K562 (cell line): Measurements from ENCODE around the gene TXNDC15. TPM values are rescaled to one million over a fixed set of nuclear protein-coding genes. Genes with fewer than 3 reads are reported as not detected.
A peak's percentile ranks its signal among the peaks of the same experiment; 100 is the strongest.

Experiments used
- ATF2 ChIP-seq: sonication (generic); formaldehyde crosslinking; IDR thresholded peaks from 2 replicates; pipeline ENCODE4 v1.8.1; 2022; ENCODE audit warnings: missing genetic modification reagents
- CBFA2T2 ChIP-seq: fragments of 450-650 bp; conservative IDR thresholded peaks from 2 replicates; pipeline ENCODE4 v1.6.1; 2017; ENCODE audit warnings: mild to moderate bottlenecking
- CREB3 ChIP-seq: fragments of 450-650 bp; conservative IDR thresholded peaks from 2 replicates; pipeline ENCODE4 v1.6.1; 2016; ENCODE audit warnings: missing genetic modification characterization, low read depth, mild to moderate bottlenecking, missing compliant biosample characterization, moderate library complexity
- DDX20 ChIP-seq: fragments of 450-650 bp; IDR thresholded peaks from 2 replicates; pipeline ENCODE4 v1.6.1; 2016; ENCODE audit warnings: missing genetic modification characterization, low read depth, mild to moderate bottlenecking, missing compliant biosample characterization, moderate library complexity
- HBP1 ChIP-seq: fragments of 450-650 bp; formaldehyde crosslinking; IDR thresholded peaks from 2 replicates; pipeline ENCODE4 v1.4.0; 2022; ENCODE audit warnings: missing genetic modification characterization
- LARP7 ChIP-seq: fragments of 450-650 bp; IDR thresholded peaks from 2 replicates; pipeline ENCODE4 v1.6.1; 2016
- NBN ChIP-seq: fragments of 450-650 bp; IDR thresholded peaks from 2 replicates; pipeline ENCODE4 v1.6.1; 2016; ENCODE audit warnings: low read depth, mild to moderate bottlenecking
- NFIX ChIP-seq: fragments of 250-450 bp; sonication (Bioruptor Pico); IDR thresholded peaks from 2 replicates; pipeline ENCODE4 v1.4.0; 2020; ENCODE audit warnings: low read depth, mild to moderate bottlenecking, moderate library complexity
- RBM22 ChIP-seq: fragments of 200-400 bp; formaldehyde crosslinking; IDR thresholded peaks from 2 replicates; pipeline ENCODE4 v1.6.1; 2018; ENCODE audit warnings: low read length, low read depth; ENCODE audit not compliant: poor library complexity, severe bottlenecking
- SAP30 ChIP-seq: fragments of 200-600 bp; sonication (generic); IDR thresholded peaks from 2 replicates; pipeline ENCODE4 v1.6.1; 2012; ENCODE audit warnings: borderline replicate concordance, low read depth, mild to moderate bottlenecking, moderate library complexity, low read length, control low read depth, inconsistent platforms; ENCODE audit not compliant: insufficient read depth, poor library complexity, severe bottlenecking
- SP2 ChIP-seq: IDR thresholded peaks from 2 replicates; pipeline ENCODE4 v1.6.1; 2011; ENCODE audit warnings: mild to moderate bottlenecking, low read depth, low read length, moderate library complexity; ENCODE audit not compliant: poor library complexity, severe bottlenecking; ENCODE audit errors: extremely low read depth
- TARDBP ChIP-seq: fragments of 450-650 bp; IDR thresholded peaks from 2 replicates; pipeline ENCODE4 v1.6.1; 2016
- THAP7 ChIP-seq: fragments of 250-450 bp; sonication (Bioruptor Pico); IDR thresholded peaks from 2 replicates; pipeline ENCODE4 v1.5.0; 2021
- THRB ChIP-seq: fragments of 450-650 bp; formaldehyde crosslinking; conservative IDR thresholded peaks from 2 replicates; pipeline ENCODE4 v1.4.0; 2022; ENCODE audit warnings: mild to moderate bottlenecking, missing genetic modification characterization
- ZNF12 ChIP-seq: sonication (generic); formaldehyde crosslinking; IDR thresholded peaks from 2 replicates; pipeline ENCODE4 v1.4.0; 2020; ENCODE audit warnings: mild to moderate bottlenecking, missing genetic modification reagents
- ZNF23 ChIP-seq: fragments of 250-450 bp; sonication (Bioruptor Pico); IDR thresholded peaks from 2 replicates; pipeline ENCODE4 v1.4.0; 2020; ENCODE audit warnings: mild to moderate bottlenecking
- polyA plus RNA-seq, 8 experiments: library from polyadenylated mRNA; depleted of rRNA in 4 of 8; stranded (reverse) in 5 of 8; unstranded in 3 of 8; fragments of >200 nt; fragmentation: Nextera tagmentation in 2 of 8; fragmentation: Illumina TruSeq in 1 of 8; extraction: Ambion mirVana in 2 of 8; extraction: Trizol in 1 of 8; gene quantifications; 2 replicates each; pipeline versions ENCODE4 v1.2.1 to v1.2.3, GENCODE V29; 2011 to 2014; ENCODE audit warnings: inconsistent platforms in 1 of 8, missing spikeins in 1 of 8
- total RNA-seq, 7 experiments: library from RNA; depleted of rRNA in 6 of 7; stranded (reverse); fragments of >200 nt in 6 of 7; fragmentation: Illumina TruSeq in 2 of 7; extraction: Trizol in 2 of 7; gene quantifications; 2 replicates each; pipeline versions ENCODE4 v1.2.1 to v1.2.3, GENCODE V29; 2011 to 2021; ENCODE audit warnings: low replicate concordance in 1 of 7

Gene TXNDC15
- total and polyA plus RNA-seq, 9 of the 15 experiments (the other 6 are each of a cell fraction or from before 2014, with no cell fraction given) = 3.0 to 15.4 (median 12.3) TPM

- TF ChIP-seq THRB (CRISPR knock-in tag) = no peak
- no peak for TF ChIP-seq ZNF12 (CRISPR knock-in tag)
- TF ChIP-seq ZNF23 (CRISPR knock-in tag) = no peak
- TF ChIP-seq RBM22 = peak; percentile 84
- TF ChIP-seq TARDBP = 0 out of 2 replicates have a peak, but pooled peaks have one; percentile 59
- no peak for TF ChIP-seq CREB3
- peak; percentile 31 for TF ChIP-seq SAP30
- no peak for TF ChIP-seq NBN
- no peak for TF ChIP-seq HBP1
- 0 out of 2 replicates have a peak, but pooled peaks have one; percentile 47 for TF ChIP-seq ATF2 (CRISPR knock-in tag)
- no peak for TF ChIP-seq THAP7 (CRISPR knock-in tag)
- TF ChIP-seq NFIX (CRISPR knock-in tag) = no peak
- TF ChIP-seq CBFA2T2 = no peak
- no peak for TF ChIP-seq DDX20
- TF ChIP-seq SP2 = no peak
- TF ChIP-seq LARP7 = no peak
Measured at GRCh38 chr5:134904610-134905245, 30.6 kb downstream of the TXNDC15 start, which contains the start of gene PCBD2 (continued).
